K562 (cell line): Measurements from ENCODE around the gene MYH9. TPM values are rescaled to one million over a fixed set of nuclear protein-coding genes. Genes with fewer than 3 reads are reported as not detected.

ENCODE experiments used
- CXXC5 ChIP-seq: fragments of 250-450 bp; sonication (Bioruptor Pico); IDR thresholded peaks from 2 replicates; pipeline ENCODE4 v1.8.0; 2022; ENCODE audit warnings: inconsistent platforms, mild to moderate bottlenecking, moderate library complexity
- ETV6 ChIP-seq, 3 experiments: fragments of 150-350 bp in 1 of 3; sonication (generic) in 1 of 3; formaldehyde crosslinking in 1 of 3; IDR thresholded peaks; 2 replicates each; pipeline versions ENCODE4 v1.6.1 to v1.8.0; 2014 to 2022; ENCODE audit warnings: borderline replicate concordance in 2 of 3, low read depth in 2 of 3, antibody characterized with exemption in 1 of 3, low read length in 1 of 3, mild to moderate bottlenecking in 1 of 3, missing genetic modification reagents in 1 of 3
- L3MBTL2 ChIP-seq: fragments of 450-650 bp; IDR thresholded peaks from 2 replicates; pipeline ENCODE4 v1.6.1; 2016; ENCODE audit warnings: mild to moderate bottlenecking, moderate library complexity
- MXI1 ChIP-seq: IDR thresholded peaks from 2 replicates; pipeline ENCODE4 v1.6.1; 2011; ENCODE audit warnings: low read depth, mild to moderate bottlenecking, improper control_type of control experiment, low read length
- NCOA6 ChIP-seq: fragments of 450-650 bp; IDR thresholded peaks from 2 replicates; pipeline ENCODE4 v1.6.1; 2017; ENCODE audit warnings: mild to moderate bottlenecking
- NFE2 ChIP-seq: IDR thresholded peaks from 2 replicates; pipeline ENCODE4 v1.6.1; 2014; ENCODE audit warnings: antibody characterized with exemption, low read depth
- RBFOX2 ChIP-seq: fragments of 200-400 bp; formaldehyde crosslinking; IDR thresholded peaks from 2 replicates; pipeline ENCODE4 v1.6.1; 2017; ENCODE audit warnings: low read depth, mild to moderate bottlenecking, low read length, moderate library complexity
- TGIF2 ChIP-seq: sonication (generic); formaldehyde crosslinking; IDR thresholded peaks from 2 replicates; pipeline ENCODE4 v1.8.1; 2022; ENCODE audit warnings: mild to moderate bottlenecking, missing genetic modification reagents, moderate library complexity
- TOE1 ChIP-seq, 2 experiments: fragments of 450-650 bp in 1 of 2; sonication (generic) in 1 of 2; formaldehyde crosslinking in 1 of 2; IDR thresholded peaks; 2 replicates each; pipeline versions ENCODE4 v1.7.1 to v1.8.0; 2016 to 2022; ENCODE audit warnings: borderline replicate concordance in 2 of 2, mild to moderate bottlenecking in 2 of 2, antibody characterized with exemption in 1 of 2, inconsistent platforms in 1 of 2, low read depth in 1 of 2, missing genetic modification reagents in 1 of 2, moderate library complexity in 1 of 2
- ZBED1 ChIP-seq: IDR thresholded peaks from 2 replicates; pipeline ENCODE4 v1.6.1; 2014
- ZBTB7A ChIP-seq: IDR thresholded peaks from 2 replicates; pipeline ENCODE4 v1.6.1; 2011; ENCODE audit warnings: low read depth, mild to moderate bottlenecking, low read length, moderate library complexity, borderline replicate concordance; ENCODE audit not compliant: control insufficient read depth
- ZC3H4 ChIP-seq: sonication (generic); formaldehyde crosslinking; IDR thresholded peaks from 2 replicates; pipeline ENCODE4 v1.9.0; 2021; ENCODE audit warnings: missing genetic modification reagents, borderline replicate concordance
- ZNF707 ChIP-seq: fragments of 250-450 bp; sonication (Bioruptor Pico); conservative IDR thresholded peaks from 2 replicates; pipeline ENCODE4 v1.8.0; 2022; ENCODE audit warnings: inconsistent platforms, mild to moderate bottlenecking, moderate library complexity
- polyA plus RNA-seq, 8 experiments: library from polyadenylated mRNA; depleted of rRNA in 4 of 8; stranded (reverse) in 5 of 8; unstranded in 3 of 8; fragments of >200 nt; fragmentation: Nextera tagmentation in 2 of 8; fragmentation: Illumina TruSeq in 1 of 8; extraction: Ambion mirVana in 2 of 8; extraction: Trizol in 1 of 8; gene quantifications; 2 replicates each; pipeline versions ENCODE4 v1.2.1 to v1.2.3, GENCODE V29; 2011 to 2014; ENCODE audit warnings: inconsistent platforms in 1 of 8, missing spikeins in 1 of 8
- total RNA-seq, 7 experiments: library from RNA; depleted of rRNA in 6 of 7; stranded (reverse); fragments of >200 nt in 6 of 7; fragmentation: Illumina TruSeq in 2 of 7; extraction: Trizol in 2 of 7; gene quantifications; 2 replicates each; pipeline versions ENCODE4 v1.2.1 to v1.2.3, GENCODE V29; 2011 to 2021; ENCODE audit warnings: low replicate concordance in 1 of 7
- TF ChIP-seq, protein P1 (sequence below), 2 experiments: fragments of 450-650 bp; IDR thresholded peaks; 2 replicates each; pipeline ENCODE4 v1.6.1; 2016; ENCODE audit warnings: mild to moderate bottlenecking in 2 of 2, borderline replicate concordance in 1 of 2, low read depth in 1 of 2, moderate library complexity in 1 of 2
- TF ChIP-seq, protein P2 (sequence below), 2 experiments: IDR thresholded peaks; 2 replicates each; pipeline ENCODE4 v1.6.1; 2011; ENCODE audit warnings: borderline replicate concordance in 1 of 2, control low read depth in 1 of 2, low read depth in 1 of 2, low read length in 1 of 2, mild to moderate bottlenecking in 1 of 2, mixed read lengths in 1 of 2, moderate library complexity in 1 of 2; ENCODE audit not compliant: insufficient read depth in 1 of 2, insufficient read length in 1 of 2, poor library complexity in 1 of 2, severe bottlenecking in 1 of 2; ENCODE audit errors: extremely low read depth in 1 of 2

MYH9 gene
- total and polyA plus RNA-seq, 9 of the 15 experiments (the other 6 are each of a cell fraction or from before 2014, with no cell fraction given): 0.71 to 111 (median 24.6) TPM

- TF ChIP-seq, protein P1, sequence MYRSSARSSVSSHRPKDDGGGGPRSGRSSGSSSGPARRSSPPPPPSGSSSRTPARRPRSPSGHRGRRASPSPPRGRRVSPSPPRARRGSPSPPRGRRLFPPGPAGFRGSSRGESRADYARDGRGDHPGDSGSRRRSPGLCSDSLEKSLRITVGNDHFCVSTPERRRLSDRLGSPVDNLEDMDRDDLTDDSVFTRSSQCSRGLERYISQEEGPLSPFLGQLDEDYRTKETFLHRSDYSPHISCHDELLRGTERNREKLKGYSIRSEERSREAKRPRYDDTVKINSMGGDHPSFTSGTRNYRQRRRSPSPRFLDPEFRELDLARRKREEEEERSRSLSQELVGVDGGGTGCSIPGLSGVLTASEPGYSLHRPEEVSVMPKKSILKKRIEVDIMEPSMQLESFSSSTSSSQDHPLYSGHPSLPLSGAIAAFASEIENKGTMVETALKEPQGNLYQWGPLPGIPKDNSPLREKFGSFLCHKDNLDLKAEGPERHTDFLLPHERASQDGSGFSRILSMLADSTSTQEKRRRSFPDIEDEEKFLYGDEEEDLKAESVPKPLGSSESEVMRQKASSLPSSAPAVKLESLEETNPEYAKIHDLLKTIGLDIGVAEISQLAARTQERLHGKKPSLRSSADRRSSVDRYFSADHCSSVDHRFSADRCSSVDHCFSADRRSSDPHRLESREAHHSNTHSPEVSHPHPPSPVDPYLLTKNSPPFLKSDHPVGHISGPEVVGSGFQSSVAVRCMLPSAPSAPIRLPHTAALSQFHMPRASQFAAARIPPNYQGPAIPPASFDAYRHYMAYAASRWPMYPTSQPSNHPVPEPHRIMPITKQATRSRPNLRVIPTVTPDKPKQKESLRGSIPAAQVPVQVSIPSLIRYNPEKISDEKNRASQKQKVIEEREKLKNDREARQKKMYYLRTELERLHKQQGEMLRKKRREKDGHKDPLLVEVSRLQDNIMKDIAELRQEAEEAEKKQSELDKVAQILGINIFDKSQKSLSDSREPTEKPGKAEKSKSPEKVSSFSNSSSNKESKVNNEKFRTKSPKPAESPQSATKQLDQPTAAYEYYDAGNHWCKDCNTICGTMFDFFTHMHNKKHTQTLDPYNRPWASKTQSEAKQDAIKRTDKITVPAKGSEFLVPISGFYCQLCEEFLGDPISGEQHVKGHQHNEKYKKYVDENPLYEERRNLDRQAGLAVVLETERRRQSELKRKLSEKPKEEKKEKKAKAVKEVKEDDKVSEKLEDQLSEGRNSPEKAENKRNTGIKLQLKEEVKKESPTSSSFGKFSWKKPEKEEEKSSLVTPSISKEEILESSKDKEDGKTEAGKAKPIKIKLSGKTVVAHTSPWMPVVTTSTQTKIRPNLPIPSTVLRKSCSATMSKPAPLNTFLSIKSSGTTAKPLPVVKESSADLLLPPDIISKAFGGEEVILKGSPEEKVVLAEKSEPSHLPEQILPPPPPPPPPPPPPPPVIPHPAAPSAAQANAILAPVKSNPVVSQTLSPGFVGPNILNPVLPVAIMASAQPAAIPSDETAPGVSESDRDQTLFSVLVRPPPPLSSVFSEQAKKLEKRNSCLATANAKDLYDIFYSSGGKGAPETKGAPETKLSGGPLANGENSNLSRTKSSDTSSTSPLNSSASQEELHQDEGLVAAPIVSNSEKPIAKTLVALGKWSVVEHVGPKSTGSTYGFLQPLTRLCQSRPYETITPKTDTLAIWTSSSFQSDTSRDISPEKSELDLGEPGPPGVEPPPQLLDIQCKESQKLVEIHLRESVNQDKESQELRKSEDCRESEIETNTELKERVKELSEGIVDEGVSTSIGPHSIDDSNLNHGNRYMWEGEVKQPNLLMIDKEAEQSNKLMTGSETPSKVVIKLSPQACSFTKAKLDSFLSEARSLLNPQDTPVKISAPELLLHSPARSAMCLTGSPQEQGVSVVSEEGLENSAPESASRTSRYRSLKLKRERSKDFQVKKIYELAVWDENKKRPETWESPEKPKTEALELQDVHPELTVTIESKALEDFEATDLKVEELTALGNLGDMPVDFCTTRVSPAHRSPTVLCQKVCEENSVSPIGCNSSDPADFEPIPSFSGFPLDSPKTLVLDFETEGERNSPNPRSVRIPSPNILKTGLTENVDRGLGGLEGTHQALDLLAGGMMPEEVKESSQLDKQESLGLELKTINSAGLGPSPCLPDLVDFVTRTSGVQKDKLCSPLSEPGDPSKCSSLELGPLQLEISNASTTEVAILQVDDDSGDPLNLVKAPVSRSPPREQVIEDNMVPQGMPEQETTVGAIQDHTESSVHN (IDR thresholded peaks at IDR 0.05; ENCODE audit: borderline replicate concordance in 1 of 2, low read depth in 1 of 2): no peak
- TF ChIP-seq, protein P2, sequence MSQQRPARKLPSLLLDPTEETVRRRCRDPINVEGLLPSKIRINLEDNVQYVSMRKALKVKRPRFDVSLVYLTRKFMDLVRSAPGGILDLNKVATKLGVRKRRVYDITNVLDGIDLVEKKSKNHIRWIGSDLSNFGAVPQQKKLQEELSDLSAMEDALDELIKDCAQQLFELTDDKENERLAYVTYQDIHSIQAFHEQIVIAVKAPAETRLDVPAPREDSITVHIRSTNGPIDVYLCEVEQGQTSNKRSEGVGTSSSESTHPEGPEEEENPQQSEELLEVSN (IDR thresholded peaks at IDR 0.05; ENCODE audit: borderline replicate concordance in 1 of 2, extremely low read depth in 1 of 2, insufficient read depth in 1 of 2, insufficient read length in 1 of 2, low read depth in 1 of 2, low read length in 1 of 2, poor library complexity in 1 of 2, severe bottlenecking in 1 of 2): peak in 1 of 2 experiments; percentile 4
- TF ChIP-seq ZC3H4 (no peak), TGIF2 (peak; percentile 72; the same call in 1 of the 2 replicates), NFE2 (no peak), ZNF707 (no peak), ZBTB7A (peak; percentile 27; the same call in 1 of the 2 replicates), L3MBTL2 (no peak), ZBED1 (no peak), NCOA6 (peak; percentile 97), TOE1 (IDR thresholded peaks at IDR 0.05; ENCODE audit: borderline replicate concordance) (peak; percentile 76; the same call in 1 of the 2 replicates), TOE1 (CRISPR knock-in tag; IDR thresholded peaks at IDR 0.05; ENCODE audit: borderline replicate concordance, low read depth) (no peak), RBFOX2 (peak; percentile 82), MXI1 (no peak), CXXC5 (CRISPR knock-in tag) (peak; percentile 55), ETV6 (IDR thresholded peaks at IDR 0.05; ENCODE audit: borderline replicate concordance in 1 of 2, low read depth in 2 of 2, low read length in 1 of 2) (peak in 1 of 2 experiments; percentile 32; a peak in 1 of 4 replicates), ETV6 (CRISPR knock-in tag; IDR thresholded peaks at IDR 0.05; ENCODE audit: borderline replicate concordance) (no peak)
These were observed 663 bp downstream of the MYH9 start (continued) for GRCh38 chr22:36386900-36387708.
